Activated T-cell treated with anti-CD3 and anti-CD28 coated beads, Interleukin-2, amount 50 U/mL, for 4 hours (primary cell): ENCODE results near the gene FRY. TPM values are rescaled to one million over a fixed set of nuclear protein-coding genes. Genes with fewer than 3 reads are reported as not detected.

Experiments
- ATAC-seq, 2 donors: fragments of 200-7000 bp; cut with Tn5 transposase; one replicate each; pipeline ENCODE4 v1.10.0; 2021
- DNase-seq: peaks from one replicate; pipeline ENCODE4 v3.0.0-alpha.2; 2020
- H3K27me3 Mint-ChIP-seq: one replicate; pipeline ENCODE4 v1.8.0; 2021; ENCODE audit warnings: low read depth, mixed read lengths
- H3K36me3 Mint-ChIP-seq: one replicate; pipeline ENCODE4 v1.8.0; 2022; ENCODE audit warnings: mixed read lengths; ENCODE audit not compliant: insufficient read depth
- H3K4me1 Mint-ChIP-seq: one replicate; pipeline ENCODE4 v1.8.0; 2021; ENCODE audit warnings: low read depth, mixed read lengths
- H3K4me3 Mint-ChIP-seq: one replicate; pipeline ENCODE4 v1.8.0; 2021; ENCODE audit warnings: mild to moderate bottlenecking, moderate library complexity, mixed read lengths
- H3K9me3 Mint-ChIP-seq: one replicate; pipeline ENCODE4 v1.8.0; 2021; ENCODE audit warnings: mixed read lengths
- total RNA-seq, 3 donors: library from RNA; stranded (reverse); gene quantifications; one replicate each; pipeline ENCODE4 v1.2.1, GENCODE V29; 2021

FRY gene
- total RNA-seq, 3 donors from 2014 or later: 0.74 to 1.0 (median 0.87) TPM

GRCh38 chr13:32323912-32324311, 292.3 kb downstream of the FRY start:
- no peaks in the 10 kb centered on the region for H3K4me1 Mint-ChIP-seq
- H3K9me3 Mint-ChIP-seq: no peaks in the 10 kb centered on the region
- no peak for ATAC-seq
- no peaks in the 10 kb centered on the region for H3K27me3 Mint-ChIP-seq
- no peak for DNase-seq
- H3K36me3 Mint-ChIP-seq: no peaks in the 10 kb centered on the region
- no peak overlapping the region for H3K4me3 Mint-ChIP-seq

- ATAC-seq: no peak
- DNase-seq: no peak
- Mint-ChIP-seq H3K4me1 (no peaks in the 10 kb centered on the region), H3K4me3 (no peak overlapping the region), H3K27me3 (no peaks in the 10 kb centered on the region), H3K36me3 (peaks cover 19% of the 10 kb centered on the region), H3K9me3 (no peaks in the 10 kb centered on the region)
Observed at GRCh38 chr13:32330441-32330840, 298.9 kb downstream of the FRY start.

GRCh38 chr13:32334671-32335070, 303.1 kb downstream of the FRY start:
- Mint-ChIP-seq H3K4me1 (no peaks in the 10 kb centered on the region), H3K36me3 (peaks cover 33% of the 10 kb centered on the region), H3K9me3 (peaks cover 4% of the 10 kb centered on the region), H3K4me3 (no peak overlapping the region), H3K27me3 (no peaks in the 10 kb centered on the region)
- ATAC-seq (no peak), DNase-seq (no peak)

GRCh38 chr13:32340914-32341313, 309.3 kb downstream of the FRY start:
- Mint-ChIP-seq H3K27me3 (no peaks in the 10 kb centered on the region), H3K9me3 (peaks cover 4% of the 10 kb centered on the region), H3K4me3 (no peak overlapping the region), H3K36me3 (peaks cover 12% of the 10 kb centered on the region), H3K4me1 (no peaks in the 10 kb centered on the region)
- DNase-seq (no peak), ATAC-seq (no peak)

GRCh38 chr13:32347651-32348050, 316.1 kb downstream of the FRY start:
- peaks cover 13% of the 10 kb centered on the region for H3K36me3 Mint-ChIP-seq
- H3K4me1 Mint-ChIP-seq: peaks cover 2% of the 10 kb centered on the region
- ATAC-seq (no peak), DNase-seq (no peak)
- no peaks in the 10 kb centered on the region for H3K27me3 Mint-ChIP-seq
- no peaks in the 10 kb centered on the region for H3K9me3 Mint-ChIP-seq
- H3K4me3 Mint-ChIP-seq: no peak overlapping the region
